ENCODE results near the gene GSK3B.

Gene GSK3B

GRCh38 chr3:119817583-119818363, 276.5 kb downstream of the GSK3B start:
- DNase-seq (ENCODE audit: low spot score), result no peak

GRCh38 chr3:119817071-119817470, 277.2 kb downstream of the GSK3B start:
- no peak for DNase-seq (ENCODE audit: low spot score)

DNA sequence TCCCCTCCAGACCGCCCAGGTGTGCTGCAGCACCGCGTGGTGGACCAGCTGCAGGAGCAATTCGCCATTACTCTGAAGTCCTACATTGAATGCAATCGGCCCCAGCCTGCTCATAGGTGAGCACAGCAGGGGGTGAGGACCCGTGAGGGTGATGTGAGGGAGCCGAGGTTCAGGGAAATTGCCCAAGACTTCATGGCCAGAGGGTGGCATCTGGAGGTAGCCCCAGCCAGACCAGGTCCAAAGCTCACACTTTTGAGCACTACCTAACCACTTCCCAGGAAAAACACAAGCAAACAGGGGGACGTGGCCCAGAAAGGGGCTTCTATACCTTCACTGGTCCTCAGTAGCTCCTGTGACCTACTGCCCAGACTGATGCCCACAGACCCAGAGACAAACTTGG, 278.5 kb downstream of the GSK3B start:
- DNase-seq (ENCODE audit: low spot score), result no peak

GRCh38 chr3:119812491-119813058, 281.7 kb downstream of the GSK3B start:
- DNase-seq (ENCODE audit: low spot score), result no peak

GRCh38 chr3:119810018-119810435, 284.2 kb downstream of the GSK3B start:
- DNase-seq (ENCODE audit: low spot score), result peak; percentile 3

GRCh38 chr3:119809249-119810017, 284.8 kb downstream of the GSK3B start:
- DNase-seq (ENCODE audit: low spot score), result no peak

DNA sequence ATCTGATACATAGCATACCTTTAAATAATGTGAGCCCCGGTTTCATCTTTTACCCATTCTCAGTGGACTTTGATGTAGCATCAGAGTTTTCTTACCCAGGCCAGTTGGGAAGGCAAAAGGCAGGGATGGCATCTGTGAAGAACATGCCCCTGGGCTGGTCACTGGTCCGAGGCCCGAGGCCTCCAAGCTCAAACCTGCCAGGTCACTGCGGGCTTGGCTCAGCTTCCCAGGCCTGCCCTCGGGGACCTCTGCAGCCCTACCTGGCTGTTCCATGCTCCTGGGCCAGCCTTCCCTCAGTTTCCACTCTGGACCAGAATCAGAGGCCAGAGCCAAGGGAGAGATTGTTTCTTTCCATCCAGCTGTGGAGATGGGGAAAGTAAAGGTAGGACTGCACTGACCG, 285.4 kb downstream of the GSK3B start:
- no peak for DNase-seq (ENCODE audit: low spot score)

GRCh38 chr3:119808244-119808643, 286.0 kb downstream of the GSK3B start:
- DNase-seq (ENCODE audit: low spot score), result no peak

DNA sequence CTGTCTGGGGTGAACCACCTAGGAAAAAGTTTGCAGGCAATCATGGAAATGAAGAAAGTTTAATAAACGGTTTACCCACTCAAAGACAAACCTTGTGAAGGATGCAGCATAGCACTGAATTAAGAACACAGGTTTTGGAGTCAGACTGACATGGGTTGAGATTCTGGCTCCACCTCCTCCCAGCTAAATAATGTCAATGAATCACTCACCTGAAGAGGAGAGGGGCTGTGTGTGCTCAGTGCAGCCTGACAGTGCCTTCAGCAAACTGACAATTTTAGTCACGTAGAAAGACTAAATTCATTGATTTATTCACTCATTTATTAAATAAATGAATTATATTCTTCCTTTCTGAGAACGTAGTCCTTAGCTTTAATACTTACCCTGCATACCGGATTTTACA, 293.4 kb downstream of the GSK3B start:
- DNase-seq (ENCODE audit: low spot score), result no peak

DNA sequence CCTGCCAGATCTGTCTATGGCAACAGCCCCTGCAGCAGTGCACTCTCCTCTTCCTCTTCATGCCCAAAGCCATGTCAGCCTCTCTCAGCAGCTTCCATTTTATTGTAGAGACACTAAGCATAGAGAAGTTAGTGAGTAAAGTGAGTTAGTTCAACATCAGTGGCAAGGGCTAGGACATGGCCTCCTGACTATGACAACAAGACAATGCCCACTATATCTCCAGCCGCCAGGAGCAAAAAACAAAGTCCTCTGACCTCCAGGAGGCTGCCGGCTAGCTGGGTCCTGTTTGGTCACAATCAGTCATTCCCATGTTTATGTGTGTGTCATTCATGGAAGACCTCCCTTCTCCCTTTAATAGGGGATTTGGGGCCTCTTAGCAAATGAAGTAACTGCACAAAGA, 297.5 kb downstream of the GSK3B start:
- no peak for DNase-seq (ENCODE audit: low spot score)

- no peak for DNase-seq (ENCODE audit: low spot score)
These were observed 297.9 kb downstream of the GSK3B start for GRCh38 chr3:119796368-119796767.

DNA sequence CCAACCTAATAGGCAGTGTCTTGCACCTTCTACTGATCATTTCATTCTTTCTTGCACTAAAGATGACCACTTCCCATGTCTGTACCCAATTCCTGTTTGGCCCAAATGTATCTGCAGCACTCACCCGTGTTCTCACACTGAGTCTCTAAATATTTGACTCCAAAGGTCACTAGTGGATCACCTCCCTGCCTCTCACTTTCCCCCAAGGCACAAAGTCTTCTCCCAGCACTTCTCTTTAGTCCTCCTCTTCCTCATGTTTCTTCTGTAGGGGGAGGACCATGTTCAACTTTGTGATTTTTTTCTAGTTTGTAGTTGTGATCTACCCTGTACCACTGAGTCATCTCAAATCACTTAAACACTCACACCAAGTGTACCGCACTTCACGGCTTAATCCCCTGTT, 298.4 kb downstream of the GSK3B start:
- DNase-seq (ENCODE audit: low spot score), result no peak

GRCh38 chr3:119794971-119795612, 299.2 kb downstream of the GSK3B start:
- no peak for DNase-seq (ENCODE audit: low spot score)

GRCh38 chr3:119794401-119794800, 299.8 kb downstream of the GSK3B start:
- DNase-seq (ENCODE audit: low spot score), result no peak

DNA sequence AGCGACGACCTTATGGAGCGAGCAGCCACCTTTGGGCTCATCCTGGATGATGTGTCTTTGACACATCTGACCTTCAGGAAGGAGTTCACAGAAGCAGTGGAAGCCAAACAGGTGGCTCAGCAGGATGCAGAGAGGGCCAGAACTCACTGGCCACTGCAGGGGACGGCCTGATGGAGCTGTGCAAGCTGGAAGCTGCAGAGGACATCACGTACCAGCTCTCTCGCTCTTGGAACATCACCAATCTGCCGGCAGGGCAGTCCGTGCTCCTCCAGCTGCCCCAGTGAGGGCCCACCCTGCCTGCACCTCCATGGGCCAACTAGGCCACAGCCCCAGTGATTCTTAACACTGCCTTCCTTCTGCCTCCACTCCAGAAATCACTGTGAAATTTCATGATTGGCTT, 302.0 kb downstream of the GSK3B start:
- no peak for DNase-seq (ENCODE audit: low spot score)

- DNase-seq (ENCODE audit: low spot score), result no peak
These were observed 303.9 kb downstream of the GSK3B start for GRCh38 chr3:119790369-119790768.

- no peak for DNase-seq (ENCODE audit: low spot score)
These were observed 307.8 kb downstream of the GSK3B start for GRCh38 chr3:119786409-119786808.

- DNase-seq (ENCODE audit: low spot score), result no peak
These were observed 310.4 kb downstream of the GSK3B start for GRCh38 chr3:119783883-119784282.

DNA sequence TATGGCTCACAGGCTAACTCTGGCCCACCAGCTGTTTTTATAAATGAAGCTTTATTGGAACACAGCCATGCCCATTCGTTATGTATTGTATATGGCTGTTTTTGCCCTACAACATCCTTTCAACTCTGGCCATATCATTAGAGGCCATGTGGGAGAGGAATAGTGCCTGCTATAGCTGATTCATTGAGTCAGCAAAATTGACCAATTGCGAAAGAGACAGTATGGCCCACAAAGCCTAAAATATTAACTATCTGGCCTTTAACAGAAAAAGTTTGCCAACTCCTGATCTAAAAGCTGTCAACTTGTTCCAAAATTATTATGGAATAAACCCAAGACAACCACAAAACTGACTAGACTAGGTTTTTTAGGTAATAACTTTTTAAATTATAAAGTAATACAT, 311.0 kb downstream of the GSK3B start:
- no peak for DNase-seq (ENCODE audit: low spot score)

- DNase-seq (ENCODE audit: low spot score), result no peak
These were observed 311.8 kb downstream of the GSK3B start for GRCh38 chr3:119782460-119782859.

- no peak for DNase-seq (ENCODE audit: low spot score)
These were observed 312.7 kb downstream of the GSK3B start, which contains the start of gene NR1I2 for GRCh38 chr3:119781330-119782198. Gene NR1I2 (plus strand): TSS chr3:119782101.
